Measurements from ENCODE around the gene LAMTOR2.
A peak's percentile ranks its signal among the peaks of the same experiment; 100 is the strongest.

The LAMTOR2 gene

GRCh38 chr1:156076609-156077429, 22.2 kb downstream of the LAMTOR2 start:
- no peak for DNase-seq

GRCh38 chr1:156077430-156077760, 22.8 kb downstream of the LAMTOR2 start:
- no peak for DNase-seq

- no peak for DNase-seq
Observed at GRCh38 chr1:156078728-156079127, 24.1 kb downstream of the LAMTOR2 start.

- no peak for DNase-seq
Observed at GRCh38 chr1:156079762-156080161, 25.2 kb downstream of the LAMTOR2 start.

GRCh38 chr1:156080241-156080862, 25.8 kb downstream of the LAMTOR2 start:
- no peak for DNase-seq

GRCh38 chr1:156080863-156081179, 26.2 kb downstream of the LAMTOR2 start:
- DNase-seq: no peak

- peak; percentile 53 for DNase-seq
Observed at GRCh38 chr1:156081180-156081916, 26.8 kb downstream of the LAMTOR2 start.

GRCh38 chr1:156081917-156082308, 27.3 kb downstream of the LAMTOR2 start:
- peak; percentile 60 for DNase-seq

- peak; percentile 84 for DNase-seq
Observed at GRCh38 chr1:156082309-156083091, 27.9 kb downstream of the LAMTOR2 start, which contains the start of gene MEX3A. Gene MEX3A, minus strand, starts transcription at chr1:156082465. Its CDS starts 467 bp downstream, at chr1:156081998.

GRCh38 chr1:156083800-156084790, 29.5 kb downstream of the LAMTOR2 start:
- no peak for DNase-seq

- DNase-seq: no peak
Observed at GRCh38 chr1:156086256-156086662, 31.7 kb downstream of the LAMTOR2 start.

- DNase-seq: peak; percentile 23
Observed at GRCh38 chr1:156089704-156090103, 35.1 kb downstream of the LAMTOR2 start.

- no peak for DNase-seq
Observed at GRCh38 chr1:156090138-156090839, 35.7 kb downstream of the LAMTOR2 start.

- peak; percentile 78 for DNase-seq
Observed at GRCh38 chr1:156090840-156091188, 36.2 kb downstream of the LAMTOR2 start.

- no peak for DNase-seq
Observed at GRCh38 chr1:156091610-156092009, 37.0 kb downstream of the LAMTOR2 start.

GRCh38 chr1:156095906-156096508, 41.4 kb downstream of the LAMTOR2 start:
- no peak for DNase-seq

GRCh38 chr1:156096640-156097391, 42.2 kb downstream of the LAMTOR2 start:
- DNase-seq: peak; percentile 55

GRCh38 chr1:156097499-156098178, 43.1 kb downstream of the LAMTOR2 start:
- no peak for DNase-seq

- DNase-seq: no peak
Observed at GRCh38 chr1:156098784-156099183, 44.2 kb downstream of the LAMTOR2 start.

Measured in NCI-H1092 treated with DMSO at 0.1 percent for 48 hours (cell line).